BJ (cell line): ENCODE results near the gene ALG14. TPM values are rescaled to one million over a fixed set of nuclear protein-coding genes. Genes with fewer than 3 reads are reported as not detected.
"Not testable (repeated sequence)": the region's sequence is repeated elsewhere in the genome, so short reads cannot be mapped to it uniquely, and the experiment has no call there.

Experiments used
- CTCF ChIA-PET: fragments of 350-600 bp; formaldehyde crosslinking; extraction: SDS; loops from one replicate; lab custom pipeline; 2021; ENCODE audit warnings: antibody characterized with exemption, inconsistent platforms; lab: Yijun Ruan, JAX
- POLR2A ChIA-PET: fragments of 300-600 bp; sonication (Branson Sonifier 250); formaldehyde crosslinking; extraction: SDS; loops from one replicate; lab custom pipeline; 2021; ENCODE audit warnings: antibody characterized with exemption; lab: Charles Lee
- DNase-seq: peaks from one replicate; pipeline ENCODE4 v3.0.0-alpha.2; 2011; ENCODE audit warnings: low read depth
- H3K27me3 ChIP-seq: 2 replicates; pipeline ENCODE4 v1.6.0; 2011; ENCODE audit warnings: low read length; ENCODE audit not compliant: control insufficient read depth, insufficient read depth
- H3K36me3 ChIP-seq: 2 replicates; pipeline ENCODE4 v1.5.1; 2011; ENCODE audit warnings: low read length; ENCODE audit not compliant: control insufficient read depth, insufficient read depth
- H3K4me3 ChIP-seq: 2 replicates; pipeline ENCODE4 v1.5.1; 2011; ENCODE audit warnings: low read depth, mild to moderate bottlenecking, control low read depth, low read length
- CTCF ChIP-seq: IDR thresholded peaks from 2 replicates; pipeline ENCODE4 v1.5.1; 2011; ENCODE audit warnings: low read depth, mild to moderate bottlenecking, control low read depth, inconsistent platforms, low read length, moderate library complexity; ENCODE audit not compliant: insufficient read depth
- polyA plus RNA-seq: library from polyadenylated mRNA; depleted of rRNA; stranded (reverse); fragments of >200 nt; gene quantifications from 2 replicates; pipeline ENCODE4 v1.2.3, GENCODE V29; 2011

Gene ALG14
- polyA plus RNA-seq, 1 experiment, result 2.3 TPM

- H3K27me3 ChIP-seq, result no peaks in the 10 kb centered on the region
- ChIA-PET POLR2A (no interaction called here), CTCF (interaction anchor here (0.7 to 6.6 kb wide), 3 partner anchors 9 to 167 kb away, joined by 3 to 24 read pairs (median 3); no protein-coding TSS in a partner anchor)
- no peaks in the 10 kb centered on the region for H3K36me3 ChIP-seq
- no peak for TF ChIP-seq CTCF
- DNase-seq, result no peak
- H3K4me3 ChIP-seq, result no peak overlapping the region
These were observed 51.6 kb downstream of the ALG14 start for GRCh38 chr1:95021119-95021518.

DNA sequence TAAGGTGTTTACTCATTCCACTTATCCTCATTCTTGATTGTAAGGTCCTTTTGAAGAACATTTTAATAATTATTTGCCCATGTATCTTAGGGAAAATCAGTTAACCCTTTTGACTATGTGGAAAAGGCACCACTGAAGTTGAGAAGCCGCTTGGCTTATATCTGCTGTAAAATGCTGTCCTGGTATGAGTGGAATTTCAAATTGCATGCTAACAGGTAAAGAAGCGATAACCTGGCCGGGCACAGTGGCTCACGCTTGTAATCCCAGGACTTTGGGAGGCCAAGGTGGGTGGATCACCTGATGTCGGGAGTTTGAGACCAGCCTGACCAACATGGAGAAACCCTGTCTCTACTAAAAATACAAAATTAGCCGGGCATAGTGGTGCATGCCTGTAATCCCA lies 53.3 kb downstream of the ALG14 start:
- CTCF ChIA-PET, result interaction anchor here (1.6 kb wide), 1 partner anchor 22 kb away, joined by 4 read pairs; no protein-coding TSS in a partner anchor
- DNase-seq, H3K36me3 ChIP-seq, H3K4me3 ChIP-seq, H3K27me3 ChIP-seq, POLR2A ChIA-PET: not testable (repeated sequence)

GRCh38 chr1:95018602-95019369 lies 54.0 kb downstream of the ALG14 start:
- Histone ChIP-seq H3K4me3 (no peak overlapping the region), H3K36me3 (no peaks in the 10 kb centered on the region), H3K27me3 (no peaks in the 10 kb centered on the region)
- no peak for TF ChIP-seq CTCF
- ChIA-PET CTCF (interaction anchor here (1.6 kb wide), 1 partner anchor 22 kb away, joined by 4 read pairs; no protein-coding TSS in a partner anchor), POLR2A (no interaction called here)
- DNase-seq, result no peak

GRCh38 chr1:95017775-95018174 lies 55.0 kb downstream of the ALG14 start:
- POLR2A ChIA-PET, result no interaction called here
- CTCF ChIA-PET, result no interaction called here
- DNase-seq, result no peak

GRCh38 chr1:95015076-95015475 lies 57.7 kb downstream of the ALG14 start:
- TF ChIP-seq CTCF, result no peak
- CTCF ChIA-PET, result interaction anchor here (0.5 to 1.7 kb wide), 3 partner anchors 12 to 161 kb away, joined by 3 to 4 read pairs (median 3); no protein-coding TSS in a partner anchor
- POLR2A ChIA-PET, result no interaction called here
- no peaks in the 10 kb centered on the region for H3K27me3 ChIP-seq
- H3K36me3 ChIP-seq, result no peaks in the 10 kb centered on the region
- no peak for DNase-seq
- H3K4me3 ChIP-seq, result no peak overlapping the region

More at GRCh38 chr1:95017775-95018174, 55.0 kb downstream of the ALG14 start:
- Histone ChIP-seq H3K27me3 (no peaks in the 10 kb centered on the region), H3K36me3 (no peaks in the 10 kb centered on the region), H3K4me3 (no peak overlapping the region)
- no peak for TF ChIP-seq CTCF
